ENCODE results near the gene ME1. TPM values are rescaled to one million over a fixed set of nuclear protein-coding genes. Genes with fewer than 3 reads are reported as not detected.
"Not testable (repeated sequence)": the region's sequence is repeated elsewhere in the genome, so short reads cannot be mapped to it uniquely, and the experiment has no call there.

ME1 gene
- total RNA-seq, 1 experiment from 2014 or later: 17.8 TPM

DNA sequence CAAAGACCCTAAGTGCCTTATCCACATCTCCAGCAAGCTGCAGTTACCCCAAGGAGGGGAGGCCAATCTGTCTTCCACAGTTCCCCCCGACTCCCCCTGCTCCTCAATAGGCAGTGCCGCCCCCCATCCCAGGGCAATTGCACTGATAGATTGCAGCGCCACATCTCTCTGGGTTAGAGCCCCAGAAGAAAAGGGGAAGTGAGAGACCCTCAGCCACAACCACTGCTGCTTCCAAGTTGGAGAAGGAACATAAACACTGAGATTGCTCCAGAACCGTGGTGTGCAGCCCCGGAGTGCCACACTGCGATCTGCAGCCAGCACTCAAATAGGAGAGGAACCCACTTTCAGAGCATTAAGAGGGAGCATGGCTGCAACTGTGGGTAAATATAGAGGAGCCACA lies 136.2 kb downstream of the ME1 start:
- ChIA-PET POLR2A (no interaction called here), CTCF (no interaction called here)
- H3K36me3 Mint-ChIP-seq (ENCODE audit: insufficient read depth, unreplicated experiment): peaks cover 5% of the 10 kb centered on the region
- no peak for DNase-seq (ENCODE audit: unreplicated experiment)
- no TSS peak for BruUV-seq (replicated peaks)
- H3K4me3 Mint-ChIP-seq (ENCODE audit: unreplicated experiment): no peak overlapping the region
- no peaks in the 10 kb centered on the region for H3K4me1 Mint-ChIP-seq (ENCODE audit: insufficient read depth, unreplicated experiment)
- TF ChIP-seq, protein P1, sequence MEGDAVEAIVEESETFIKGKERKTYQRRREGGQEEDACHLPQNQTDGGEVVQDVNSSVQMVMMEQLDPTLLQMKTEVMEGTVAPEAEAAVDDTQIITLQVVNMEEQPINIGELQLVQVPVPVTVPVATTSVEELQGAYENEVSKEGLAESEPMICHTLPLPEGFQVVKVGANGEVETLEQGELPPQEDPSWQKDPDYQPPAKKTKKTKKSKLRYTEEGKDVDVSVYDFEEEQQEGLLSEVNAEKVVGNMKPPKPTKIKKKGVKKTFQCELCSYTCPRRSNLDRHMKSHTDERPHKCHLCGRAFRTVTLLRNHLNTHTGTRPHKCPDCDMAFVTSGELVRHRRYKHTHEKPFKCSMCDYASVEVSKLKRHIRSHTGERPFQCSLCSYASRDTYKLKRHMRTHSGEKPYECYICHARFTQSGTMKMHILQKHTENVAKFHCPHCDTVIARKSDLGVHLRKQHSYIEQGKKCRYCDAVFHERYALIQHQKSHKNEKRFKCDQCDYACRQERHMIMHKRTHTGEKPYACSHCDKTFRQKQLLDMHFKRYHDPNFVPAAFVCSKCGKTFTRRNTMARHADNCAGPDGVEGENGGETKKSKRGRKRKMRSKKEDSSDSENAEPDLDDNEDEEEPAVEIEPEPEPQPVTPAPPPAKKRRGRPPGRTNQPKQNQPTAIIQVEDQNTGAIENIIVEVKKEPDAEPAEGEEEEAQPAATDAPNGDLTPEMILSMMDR (IDR thresholded peaks at IDR 0.05; ENCODE audit: unreplicated experiment): no peak
- intact Hi-C loops (cut with micrococcal nuclease): no loop called here
- H3K9me3 Mint-ChIP-seq (ENCODE audit: unreplicated experiment): peaks cover 7% of the 10 kb centered on the region
- no peaks in the 10 kb centered on the region for H3K27me3 Mint-ChIP-seq (ENCODE audit: insufficient read depth, unreplicated experiment)
- no peak overlapping the region for H3K27ac Mint-ChIP-seq (ENCODE audit: low read depth, unreplicated experiment)

GRCh38 chr6:83292900-83293843 lies 137.7 kb downstream of the ME1 start:
- no TSS peak for BruUV-seq (replicated peaks)
- no peaks in the 10 kb centered on the region for H3K4me1 Mint-ChIP-seq (ENCODE audit: insufficient read depth, unreplicated experiment)
- peaks cover 7% of the 10 kb centered on the region for H3K9me3 Mint-ChIP-seq (ENCODE audit: unreplicated experiment)
- CTCF ChIA-PET: no interaction called here
- POLR2A ChIA-PET: interaction anchor here (0.6 to 0.7 kb wide), 2 partner anchors 72 to 337 kb away, joined by 3 read pairs; no protein-coding TSS in a partner anchor
- no peak overlapping the region for H3K27ac Mint-ChIP-seq (ENCODE audit: low read depth, unreplicated experiment)
- no peaks in the 10 kb centered on the region for H3K36me3 Mint-ChIP-seq (ENCODE audit: insufficient read depth, unreplicated experiment)
- TF ChIP-seq, protein P1 (IDR thresholded peaks at IDR 0.05; ENCODE audit: unreplicated experiment): no peak
- H3K4me3 Mint-ChIP-seq (ENCODE audit: unreplicated experiment): no peak overlapping the region
- no peaks in the 10 kb centered on the region for H3K27me3 Mint-ChIP-seq (ENCODE audit: insufficient read depth, unreplicated experiment)
- no peak for DNase-seq (ENCODE audit: unreplicated experiment)
- intact Hi-C loops (cut with micrococcal nuclease): no loop called here

- H3K36me3 Mint-ChIP-seq (ENCODE audit: insufficient read depth, unreplicated experiment); intact Hi-C loops (cut with micrococcal nuclease); H3K9me3 Mint-ChIP-seq (ENCODE audit: unreplicated experiment); H3K4me1 Mint-ChIP-seq (ENCODE audit: insufficient read depth, unreplicated experiment); POLR2A ChIA-PET; DNase-seq (ENCODE audit: unreplicated experiment); H3K27ac Mint-ChIP-seq (ENCODE audit: low read depth, unreplicated experiment); H3K4me3 Mint-ChIP-seq (ENCODE audit: unreplicated experiment); CTCF ChIA-PET; H3K27me3 Mint-ChIP-seq (ENCODE audit: insufficient read depth, unreplicated experiment); BruUV-seq (replicated peaks): not testable (repeated sequence)
Measured at GRCh38 chr6:83287298-83287697, 143.6 kb downstream of the ME1 start.

GRCh38 chr6:83285917-83286316 lies 144.9 kb downstream of the ME1 start:
- Mint-ChIP-seq H3K4me3 (ENCODE audit: unreplicated experiment) (no peak overlapping the region), H3K9me3 (ENCODE audit: unreplicated experiment) (no peaks in the 10 kb centered on the region), H3K27me3 (ENCODE audit: insufficient read depth, unreplicated experiment) (no peaks in the 10 kb centered on the region), H3K4me1 (ENCODE audit: insufficient read depth, unreplicated experiment) (no peaks in the 10 kb centered on the region), H3K36me3 (ENCODE audit: insufficient read depth, unreplicated experiment) (no peaks in the 10 kb centered on the region), H3K27ac (ENCODE audit: low read depth, unreplicated experiment) (no peak overlapping the region)
- POLR2A ChIA-PET: no interaction called here
- no peak for DNase-seq (ENCODE audit: unreplicated experiment)
- CTCF ChIA-PET: no interaction called here
- intact Hi-C loops (cut with micrococcal nuclease): no loop called here
- BruUV-seq (replicated peaks): no TSS peak
- TF ChIP-seq, protein P1 (IDR thresholded peaks at IDR 0.05; ENCODE audit: unreplicated experiment): no peak
